OCI-LY1 (cell line): ENCODE measurements around the gene ANKRD37.

Experiments
- H2AFZ ChIP-seq: fragments of 200-600 bp; sonication (generic), shearing (Covaris generic); 2 replicates; pipeline ENCODE4 v1.6.0; 2014; ENCODE audit warnings: antibody characterized with exemption, mild to moderate bottlenecking, low read length
- H3F3A ChIP-seq: fragments of 200-600 bp; sonication (generic), shearing (Covaris generic); 2 replicates; pipeline ENCODE4 v1.6.0; 2014; ENCODE audit warnings: mild to moderate bottlenecking, antibody characterized with exemption, low read length, moderate library complexity; ENCODE audit not compliant: insufficient read depth
- H3K27ac ChIP-seq: fragments of 200-600 bp; sonication (generic); 2 replicates; pipeline ENCODE4 v1.5.1; 2014; ENCODE audit warnings: low read length, mixed run types, mild to moderate bottlenecking, low read depth; ENCODE audit not compliant: poor library complexity, severe bottlenecking
- H3K27me3 ChIP-seq: fragments of 200-600 bp; sonication (generic); 2 replicates; pipeline ENCODE4 v1.6.0; 2014; ENCODE audit warnings: antibody characterized with exemption, mild to moderate bottlenecking, low read length, moderate library complexity; ENCODE audit not compliant: insufficient read depth
- H3K36me3 ChIP-seq: fragments of 200-600 bp; sonication (generic); 2 replicates; pipeline ENCODE4 v1.6.1; 2014; ENCODE audit warnings: mild to moderate bottlenecking, antibody characterized with exemption, low read length, moderate library complexity, mixed read lengths; ENCODE audit not compliant: insufficient read depth
- H3K4me1 ChIP-seq: fragments of 200-600 bp; sonication (generic); 2 replicates; pipeline ENCODE4 v1.5.1; 2014; ENCODE audit warnings: mild to moderate bottlenecking, low read length, moderate library complexity; ENCODE audit not compliant: insufficient read depth, severe bottlenecking
- H3K4me2 ChIP-seq: fragments of 200-600 bp; sonication (generic), shearing (Covaris generic); 2 replicates; pipeline ENCODE4 v1.6.1; 2014; ENCODE audit warnings: low read length
- H3K4me3 ChIP-seq: fragments of 200-600 bp; sonication (generic); 2 replicates; pipeline ENCODE4 v1.5.1; 2014; ENCODE audit warnings: low read length, low read depth, mild to moderate bottlenecking, mixed read lengths; ENCODE audit not compliant: poor library complexity, severe bottlenecking
- H3K79me2 ChIP-seq: fragments of 200-600 bp; shearing (Covaris generic); 2 replicates; pipeline ENCODE4 v1.6.1; 2016; ENCODE audit warnings: mixed run types, low read length, mixed read lengths; ENCODE audit not compliant: insufficient read depth
- H3K9ac ChIP-seq: fragments of 200-600 bp; sonication (generic), shearing (Covaris generic); 2 replicates; pipeline ENCODE4 v1.6.1; 2014; ENCODE audit warnings: mild to moderate bottlenecking, low read length, mixed read lengths
- H3K9me2 ChIP-seq: fragments of 200-600 bp; sonication (generic), shearing (Covaris generic); 2 replicates; pipeline ENCODE4 v1.6.1; 2014; ENCODE audit warnings: low read depth, mild to moderate bottlenecking, low read length, mixed read lengths
- H3K9me3 ChIP-seq: fragments of 200-600 bp; shearing (Covaris generic); 2 replicates; pipeline ENCODE4 v1.6.1; 2014; ENCODE audit warnings: low read length, mixed read lengths
- H4K20me1 ChIP-seq: fragments of 200-600 bp; sonication (generic), shearing (Covaris generic); 2 replicates; pipeline ENCODE4 v1.6.0; 2016; ENCODE audit warnings: mild to moderate bottlenecking, low read length; ENCODE audit not compliant: insufficient read depth
- EZH2 ChIP-seq: fragments of 200-600 bp; sonication (generic), shearing (Covaris generic); IDR thresholded peaks from 2 replicates; pipeline ENCODE4 v1.8.0; 2017; ENCODE audit warnings: borderline replicate concordance, mixed run types, mild to moderate bottlenecking, antibody characterized with exemption, low read length, moderate library complexity, mixed read lengths
- TF ChIP-seq, protein P1 (sequence below): fragments of 200-600 bp; sonication (generic), shearing (Covaris generic); IDR thresholded peaks from 2 replicates; pipeline ENCODE4 v1.5.1; 2017; ENCODE audit warnings: mild to moderate bottlenecking, antibody characterized with exemption, low read length, moderate library complexity, mixed read lengths

The ANKRD37 gene

DNA sequence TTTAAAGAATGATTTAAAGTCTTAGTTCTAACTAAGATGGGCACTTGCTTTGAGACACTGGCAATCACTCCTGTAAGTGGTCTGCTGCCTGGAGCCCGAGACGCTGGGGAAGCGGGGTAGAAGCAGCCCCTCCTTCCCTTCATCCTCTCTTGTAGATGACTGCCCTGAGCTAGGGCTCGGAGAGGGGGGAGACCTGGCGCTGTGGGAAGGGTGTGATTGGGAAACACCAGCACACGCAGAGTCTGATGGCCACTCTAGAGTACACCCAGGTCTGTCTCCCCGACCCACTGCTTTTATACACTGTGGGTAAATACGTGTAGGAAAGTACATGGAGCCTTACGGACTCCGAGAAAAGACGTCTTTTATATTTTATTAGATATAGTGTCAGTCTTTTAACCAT is 24.9 kb upstream of the ANKRD37 start:
- TF ChIP-seq EZH2 = no peak
- TF ChIP-seq, protein P1, sequence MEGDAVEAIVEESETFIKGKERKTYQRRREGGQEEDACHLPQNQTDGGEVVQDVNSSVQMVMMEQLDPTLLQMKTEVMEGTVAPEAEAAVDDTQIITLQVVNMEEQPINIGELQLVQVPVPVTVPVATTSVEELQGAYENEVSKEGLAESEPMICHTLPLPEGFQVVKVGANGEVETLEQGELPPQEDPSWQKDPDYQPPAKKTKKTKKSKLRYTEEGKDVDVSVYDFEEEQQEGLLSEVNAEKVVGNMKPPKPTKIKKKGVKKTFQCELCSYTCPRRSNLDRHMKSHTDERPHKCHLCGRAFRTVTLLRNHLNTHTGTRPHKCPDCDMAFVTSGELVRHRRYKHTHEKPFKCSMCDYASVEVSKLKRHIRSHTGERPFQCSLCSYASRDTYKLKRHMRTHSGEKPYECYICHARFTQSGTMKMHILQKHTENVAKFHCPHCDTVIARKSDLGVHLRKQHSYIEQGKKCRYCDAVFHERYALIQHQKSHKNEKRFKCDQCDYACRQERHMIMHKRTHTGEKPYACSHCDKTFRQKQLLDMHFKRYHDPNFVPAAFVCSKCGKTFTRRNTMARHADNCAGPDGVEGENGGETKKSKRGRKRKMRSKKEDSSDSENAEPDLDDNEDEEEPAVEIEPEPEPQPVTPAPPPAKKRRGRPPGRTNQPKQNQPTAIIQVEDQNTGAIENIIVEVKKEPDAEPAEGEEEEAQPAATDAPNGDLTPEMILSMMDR = no peak
- H3K4me1 ChIP-seq = no peaks in the 10 kb centered on the region
- no peak overlapping the region for H3K27ac ChIP-seq
- H3K27me3 ChIP-seq = no peaks in the 10 kb centered on the region
- H4K20me1 ChIP-seq = no peaks in the 10 kb centered on the region
- H3K4me3 ChIP-seq = no peak overlapping the region
- H2AFZ ChIP-seq = no peak overlapping the region
- H3K79me2 ChIP-seq = no peaks in the 10 kb centered on the region
- peaks cover 27% of the 10 kb centered on the region for H3K36me3 ChIP-seq
- H3K9me3 ChIP-seq = no peaks in the 10 kb centered on the region
- H3F3A ChIP-seq = no peaks in the 10 kb centered on the region
- H3K4me2 ChIP-seq = no peak overlapping the region
- H3K9ac ChIP-seq = no peak overlapping the region
- H3K9me2 ChIP-seq = no peaks in the 10 kb centered on the region

- Histone ChIP-seq H3K9me3 (no peaks in the 10 kb centered on the region), H3K27ac (no peak overlapping the region), H3F3A (no peaks in the 10 kb centered on the region), H2AFZ (no peak overlapping the region), H4K20me1 (no peaks in the 10 kb centered on the region), H3K36me3 (peaks cover 39% of the 10 kb centered on the region), H3K4me1 (no peaks in the 10 kb centered on the region), H3K27me3 (no peaks in the 10 kb centered on the region), H3K79me2 (no peaks in the 10 kb centered on the region), H3K9me2 (no peaks in the 10 kb centered on the region), H3K4me3 (no peak overlapping the region), H3K9ac (no peak overlapping the region), H3K4me2 (no peak overlapping the region)
- TF ChIP-seq, protein P1 = no peak
- TF ChIP-seq EZH2 = no peak
Observed at GRCh38 chr4:185374027-185374426, 22.6 kb upstream of the ANKRD37 start.

- Histone ChIP-seq H3K9me2 (no peaks in the 10 kb centered on the region), H4K20me1 (no peaks in the 10 kb centered on the region), H3K4me2 (no peak overlapping the region), H3K4me1 (no peaks in the 10 kb centered on the region), H2AFZ (no peak overlapping the region), H3K79me2 (no peaks in the 10 kb centered on the region), H3K9ac (no peak overlapping the region), H3K27me3 (no peaks in the 10 kb centered on the region), H3K4me3 (no peak overlapping the region), H3F3A (no peaks in the 10 kb centered on the region), H3K36me3 (peaks cover 39% of the 10 kb centered on the region), H3K27ac (no peak overlapping the region), H3K9me3 (no peaks in the 10 kb centered on the region)
- TF ChIP-seq EZH2 = no peak
- TF ChIP-seq, protein P1 = no peak
Observed at GRCh38 chr4:185374573-185374972, 22.1 kb upstream of the ANKRD37 start.
